NB4 (cell line): ENCODE results near the gene JAKMIP2.

Experiments
- DNase-seq: peaks from one replicate; pipeline ENCODE4 v3.0.0; 2010; ENCODE audit warnings: low read depth
- H3K4me3 ChIP-seq: one replicate; pipeline ENCODE4 v1.5.1; 2011; ENCODE audit warnings: mild to moderate bottlenecking, low read depth, low read length, moderate library complexity
- CTCF ChIP-seq: IDR thresholded peaks from one replicate; pipeline ENCODE4 v1.5.1; 2012; ENCODE audit warnings: low read depth, low read length
- MAX ChIP-seq: IDR thresholded peaks from 2 replicates; pipeline ENCODE4 v1.6.1; 2011; ENCODE audit warnings: low read depth, low read length
- MYC ChIP-seq: IDR thresholded peaks from 2 replicates; pipeline ENCODE4 v1.6.1; 2011; ENCODE audit warnings: low read depth, low read length
- POLR2A ChIP-seq: IDR thresholded peaks from 2 replicates; pipeline ENCODE4 v1.6.1; 2011; ENCODE audit warnings: mild to moderate bottlenecking; ENCODE audit not compliant: insufficient read length; ENCODE audit errors: extremely low read depth

The JAKMIP2 gene

DNA sequence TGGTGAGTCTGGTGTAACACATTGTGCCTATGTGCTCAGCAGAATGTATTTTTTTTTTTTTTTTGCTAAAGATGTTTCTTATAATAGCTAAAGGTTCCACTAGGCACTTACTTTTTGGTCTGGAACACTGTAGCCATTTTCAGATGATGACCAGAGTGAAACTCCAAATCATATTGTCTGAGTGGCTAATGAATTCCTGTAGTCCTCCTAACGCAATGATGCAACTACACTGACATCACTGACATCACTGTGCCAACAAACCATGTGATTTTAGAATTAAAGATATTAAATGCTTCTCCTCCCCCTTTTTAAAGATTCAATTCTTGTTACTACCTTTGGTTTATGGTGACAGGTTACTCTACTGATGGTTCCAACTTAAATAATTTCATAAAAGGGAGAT, 28.8 kb downstream of the JAKMIP2 start:
- no peak overlapping the region for H3K4me3 ChIP-seq
- no peak for DNase-seq
- TF ChIP-seq CTCF (no peak), MAX (no peak), MYC (no peak), POLR2A (no peak)

- H3K4me3 ChIP-seq, result no peak overlapping the region
- TF ChIP-seq MYC (no peak), CTCF (no peak)
- no peak for DNase-seq
Observed at GRCh38 chr5:147752666-147753290, 29.8 kb downstream of the JAKMIP2 start.

GRCh38 chr5:147752033-147752432, 30.5 kb downstream of the JAKMIP2 start:
- no peak for TF ChIP-seq MYC
- TF ChIP-seq POLR2A, result no peak
- TF ChIP-seq MAX, result no peak
- TF ChIP-seq CTCF, result no peak
- H3K4me3 ChIP-seq, result no peak overlapping the region
- no peak for DNase-seq

DNA sequence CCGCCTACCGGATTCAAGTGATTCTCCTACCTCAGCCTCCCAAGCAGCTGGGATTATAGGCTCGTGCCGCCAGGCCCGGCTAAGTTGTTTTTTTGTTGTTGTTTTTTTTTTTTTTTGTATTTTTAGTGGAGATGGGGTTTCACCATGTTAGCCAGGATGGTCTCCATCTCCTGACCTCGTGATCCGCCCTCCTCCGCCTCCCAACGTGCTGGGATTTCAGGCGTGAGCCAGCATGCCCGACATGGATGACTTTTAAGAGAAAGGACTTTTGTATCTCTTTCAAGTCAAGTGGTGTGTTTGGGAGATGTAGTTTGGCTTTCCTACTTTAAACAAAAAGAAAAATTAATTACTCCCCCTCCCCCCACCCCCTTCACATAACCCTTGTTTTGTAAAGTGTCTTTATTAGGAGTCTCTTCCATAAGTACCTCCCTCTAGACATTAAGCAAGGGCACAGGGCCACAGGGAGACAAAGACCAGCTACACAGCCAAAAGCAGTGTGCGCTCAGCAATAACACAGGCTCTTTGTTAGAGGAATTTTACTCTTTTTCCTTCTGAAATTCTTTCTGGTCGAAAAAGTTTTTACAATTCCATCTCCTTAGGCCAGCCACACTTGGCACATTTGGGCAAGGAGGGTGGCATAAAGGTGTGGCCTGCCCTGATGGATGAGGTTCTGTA, 31.2 kb downstream of the JAKMIP2 start:
- DNase-seq, result no peak

DNA sequence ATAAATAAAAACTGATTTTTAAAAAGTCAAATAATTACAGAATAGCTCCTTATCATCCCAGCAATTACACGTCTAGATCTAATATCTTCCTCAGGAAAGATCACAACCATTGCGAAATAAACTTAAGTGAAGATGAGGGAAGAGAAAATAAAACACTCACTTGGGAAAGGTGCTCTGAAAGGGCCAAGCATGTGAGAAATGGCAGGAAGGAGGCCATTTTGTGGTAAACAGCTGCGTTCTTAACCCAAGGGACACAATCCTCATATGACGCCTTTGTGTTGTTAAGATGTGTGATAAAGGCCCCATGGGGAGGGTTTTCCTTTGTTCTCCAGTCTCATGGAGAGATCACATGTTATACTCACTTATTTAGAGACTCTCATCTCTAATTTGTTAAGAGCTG, 32.5 kb downstream of the JAKMIP2 start:
- H3K4me3 ChIP-seq, result no peak overlapping the region
- DNase-seq, result no peak
- TF ChIP-seq CTCF, result no peak
- no peak for TF ChIP-seq MAX
- TF ChIP-seq POLR2A, result no peak
- no peak for TF ChIP-seq MYC

More for the DNA sequence above, 31.2 kb downstream of the JAKMIP2 start:
- TF ChIP-seq POLR2A (no peak), MYC (no peak), MAX (no peak), CTCF (no peak)
- no peak overlapping the region for H3K4me3 ChIP-seq
